ENCODE results near the gene PCLAF.
"Not testable (repeated sequence)": the region's sequence is repeated elsewhere in the genome, so short reads cannot be mapped to it uniquely, and the experiment has no call there.

PCLAF gene

DNA sequence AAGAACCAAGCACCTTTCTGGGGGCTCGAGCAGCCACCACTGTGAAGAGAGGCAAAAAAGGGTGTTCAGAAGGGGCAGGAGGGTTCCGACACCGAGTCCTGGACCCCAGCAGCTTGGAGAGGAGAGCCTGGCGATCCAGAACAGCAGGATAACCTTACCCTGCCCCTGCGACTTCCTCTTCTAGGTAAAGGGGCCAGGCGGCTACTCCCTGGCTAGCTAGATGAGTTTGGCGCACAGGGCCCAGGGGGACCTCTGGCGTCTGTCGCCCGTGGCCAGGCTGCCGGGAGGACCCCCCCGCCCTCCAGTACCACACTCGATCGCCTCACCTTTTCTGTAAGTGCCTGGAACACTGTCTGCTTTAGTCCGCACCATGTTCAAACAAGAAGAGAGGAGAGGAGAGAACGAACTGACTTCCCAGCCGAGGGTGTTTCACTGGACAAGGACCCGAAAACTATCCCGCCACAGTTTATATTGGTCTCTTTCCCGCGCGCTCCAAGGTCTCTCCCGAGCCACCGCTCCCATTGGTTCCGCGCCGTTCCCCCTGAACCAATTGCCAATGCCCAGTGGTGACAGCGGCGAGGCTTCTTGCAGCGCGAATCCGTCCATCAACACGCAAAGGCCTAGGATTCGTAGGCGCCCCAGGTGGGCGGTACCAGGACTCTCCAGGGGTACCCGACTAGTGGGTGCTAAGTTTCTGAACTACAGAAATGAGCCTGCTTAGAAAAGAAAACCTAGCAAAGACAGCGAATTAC lies at the start of gene PCLAF:
PCLAF (minus strand) TSS at position 442 of the 752 bp plus-strand sequence; CDS start at position 372, 70 bp downstream.
- peak; percentile 76 for DNase-seq (ENCODE audit: low read depth)

- no peak for DNase-seq (ENCODE audit: low read depth)
Measured at GRCh38 chr15:64430000-64430735, 48.9 kb upstream of the PCLAF start.

- DNase-seq (ENCODE audit: low read depth): no peak
Measured at GRCh38 chr15:64429448-64429847, 48.2 kb upstream of the PCLAF start.

DNA sequence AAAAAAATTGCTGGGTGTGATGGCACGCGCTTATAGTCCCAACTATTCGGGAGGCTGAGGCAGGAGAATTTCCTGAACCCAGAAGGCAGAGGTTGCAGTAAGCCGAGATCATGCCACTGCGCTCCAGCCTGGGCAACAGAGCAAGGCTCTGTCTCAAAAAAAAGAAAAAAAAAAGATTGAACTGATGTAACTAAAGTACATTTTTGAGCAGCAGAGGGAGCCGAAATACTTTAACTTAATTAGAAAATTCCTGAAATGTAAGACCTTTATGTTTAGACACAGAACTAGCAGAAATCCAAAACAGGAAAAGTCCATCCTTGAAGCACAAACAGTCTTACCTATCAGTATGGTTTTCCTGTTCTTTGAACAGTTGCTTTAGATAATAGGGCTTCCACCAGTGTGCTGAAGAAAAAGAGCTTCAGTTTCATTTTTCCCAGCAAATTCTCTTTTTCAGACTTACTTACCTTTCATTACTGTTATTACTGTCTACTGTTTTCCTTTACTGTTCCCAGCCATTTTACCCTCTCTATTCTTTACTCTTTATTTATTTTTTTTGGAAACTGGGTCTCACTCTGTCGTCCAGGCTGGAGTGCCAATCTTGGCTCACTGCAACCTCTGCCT lies 45.7 kb upstream of the PCLAF start:
- no peak for DNase-seq (ENCODE audit: low read depth)

- no peak for DNase-seq (ENCODE audit: low read depth)
Measured at GRCh38 chr15:64425221-64425620, 44.0 kb upstream of the PCLAF start.

GRCh38 chr15:64423970-64424369 lies 42.7 kb upstream of the PCLAF start:
- no peak for DNase-seq (ENCODE audit: low read depth)

DNA sequence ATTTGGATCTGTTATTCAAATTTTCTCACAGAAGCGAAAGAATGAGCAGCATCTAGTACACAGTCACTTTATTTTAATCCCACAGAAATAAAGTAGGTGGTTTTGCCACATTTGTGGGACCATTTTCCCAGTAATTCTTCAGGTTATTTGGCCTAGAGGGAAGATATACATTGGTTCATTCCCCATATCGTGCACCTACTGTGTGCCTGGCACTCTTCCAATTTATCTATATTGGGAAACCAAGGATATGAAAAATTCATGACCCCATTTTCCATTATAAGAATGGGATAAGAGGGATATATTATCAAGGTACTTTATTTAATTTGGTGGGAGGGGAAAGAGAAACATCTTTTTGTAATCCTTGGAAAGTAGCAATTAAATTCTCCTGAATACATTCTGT lies 41.5 kb upstream of the PCLAF start:
- no peak for DNase-seq (ENCODE audit: low read depth)

GRCh38 chr15:64412216-64412615 lies 31.0 kb upstream of the PCLAF start:
- no peak for DNase-seq (ENCODE audit: low read depth)

DNA sequence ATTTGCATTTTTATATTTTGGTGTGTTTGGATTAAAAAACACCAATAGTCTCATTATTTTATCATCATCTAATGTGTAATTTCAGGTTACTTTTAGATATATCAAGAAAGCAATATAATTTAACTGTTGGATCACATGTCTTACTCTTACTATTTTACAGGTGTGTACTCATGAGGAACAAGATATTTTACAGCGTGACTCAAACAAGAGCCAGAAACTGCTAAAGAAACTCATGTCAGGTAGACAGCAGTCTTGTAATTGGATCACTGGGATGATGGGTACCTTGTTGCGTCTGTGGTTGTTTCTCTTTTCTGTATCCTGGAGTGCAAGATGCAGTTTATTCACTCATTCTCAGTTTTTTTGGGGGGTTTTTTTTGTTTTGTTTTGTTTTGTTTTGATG lies 19.3 kb upstream of the PCLAF start:
- DNase-seq (ENCODE audit: low read depth): no peak

GRCh38 chr15:64398575-64398974 lies 17.3 kb upstream of the PCLAF start:
- no peak for DNase-seq (ENCODE audit: low read depth)

- no peak for DNase-seq (ENCODE audit: low read depth)
Measured at GRCh38 chr15:64396789-64397188, 15.5 kb upstream of the PCLAF start.

- not testable (repeated sequence) for DNase-seq (ENCODE audit: low read depth)
Measured at GRCh38 chr15:64392471-64392870, 11.2 kb upstream of the PCLAF start.

GRCh38 chr15:64389036-64389435 lies 7.8 kb upstream of the PCLAF start:
- DNase-seq (ENCODE audit: low read depth): no peak

- DNase-seq (ENCODE audit: low read depth): peak; percentile 89
Measured at GRCh38 chr15:64387562-64388168, 6.4 kb upstream of the PCLAF start, which contains the start of gene TRIP4. TSS of gene TRIP4 (plus strand) at chr15:64387836. CDS start at chr15:64387864, 28 bp downstream.

DNA sequence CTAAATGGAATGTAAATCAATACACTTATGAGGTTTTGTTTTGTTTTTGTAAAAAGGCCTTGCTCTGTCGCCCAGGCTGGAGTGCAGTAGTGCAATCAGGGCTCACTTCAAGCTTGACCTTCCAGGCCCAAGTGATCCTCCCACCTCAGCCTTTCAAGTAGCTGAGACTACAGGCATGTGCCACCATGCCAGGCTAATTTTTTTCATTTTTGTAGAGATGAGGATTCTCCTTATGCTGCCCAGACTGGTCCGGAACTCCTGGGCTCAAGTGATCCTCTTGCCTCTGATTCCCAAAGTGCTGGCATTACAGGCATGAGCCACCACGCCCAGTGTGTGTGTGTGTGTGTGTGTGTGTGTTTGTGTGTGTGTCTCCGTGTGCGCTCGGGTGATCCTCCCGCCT lies 5.0 kb upstream of the PCLAF start:
- no peak for DNase-seq (ENCODE audit: low read depth)

GRCh38 chr15:64383760-64384159 lies 2.5 kb upstream of the PCLAF start:
- no peak for DNase-seq (ENCODE audit: low read depth)

DNA sequence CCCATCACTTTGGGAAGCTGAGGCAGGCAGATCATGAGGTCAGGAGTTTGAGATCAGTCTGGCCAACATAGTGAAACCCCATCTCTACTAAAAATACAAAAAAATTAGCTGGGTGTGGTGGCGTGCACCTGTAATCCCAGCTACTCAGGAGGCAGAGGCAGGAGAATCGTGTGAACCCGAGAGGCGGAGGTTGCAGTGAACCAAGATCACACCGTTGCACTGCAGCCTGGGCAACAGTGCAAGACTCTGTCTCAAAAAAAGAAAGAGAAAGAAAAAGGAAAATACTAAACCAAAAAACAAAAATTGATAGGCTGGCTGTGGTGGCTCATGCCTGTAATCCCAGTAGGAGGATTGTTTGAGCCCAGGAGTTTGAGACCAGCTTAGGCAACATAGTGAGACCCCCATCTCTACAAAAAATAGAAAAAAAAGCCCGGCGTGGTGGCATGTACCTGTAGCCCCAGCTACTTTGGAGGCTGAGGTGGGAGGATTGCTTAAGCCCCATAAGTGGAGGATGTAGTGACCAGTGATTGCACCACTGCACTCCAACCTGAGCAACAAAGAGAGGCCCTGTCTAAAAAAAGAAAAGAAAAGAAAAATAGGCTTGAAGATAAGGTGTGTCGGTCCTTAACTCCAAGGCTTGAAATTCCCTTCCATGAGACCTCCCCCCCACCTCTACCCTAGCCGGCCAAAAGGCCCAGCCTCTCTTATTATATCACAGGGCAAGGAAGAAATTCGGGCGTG lies 941 bp downstream of the PCLAF start:
- not testable (repeated sequence) for DNase-seq (ENCODE audit: low read depth)

GRCh38 chr15:64379216-64379960 lies 1.9 kb downstream of the PCLAF start:
- no peak for DNase-seq (ENCODE audit: low read depth)

GRCh38 chr15:64373360-64373759 lies 7.9 kb downstream of the PCLAF start:
- DNase-seq (ENCODE audit: low read depth): no peak

DNA sequence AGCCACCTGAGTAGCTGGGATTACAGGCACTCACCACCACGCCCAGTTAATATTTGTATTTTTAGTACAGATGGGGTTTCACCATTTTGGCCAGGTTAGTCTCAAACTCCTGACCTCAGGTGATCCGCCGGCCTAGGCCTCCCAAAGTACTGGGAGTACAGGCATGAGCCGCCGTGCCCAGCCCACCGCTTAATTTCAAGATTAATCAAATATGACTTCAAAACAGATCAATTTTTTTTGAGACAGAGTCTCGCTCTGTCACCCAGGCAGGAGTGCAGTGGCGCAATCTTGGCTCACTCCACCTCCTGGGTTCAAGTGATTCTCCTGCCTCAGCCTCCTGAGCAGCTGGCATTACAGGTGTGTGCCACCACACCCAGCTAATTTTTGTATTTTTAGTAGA lies 9.9 kb downstream of the PCLAF start:
- DNase-seq (ENCODE audit: low read depth): not testable (repeated sequence)

- DNase-seq (ENCODE audit: low read depth): no peak
Measured at GRCh38 chr15:64369078-64369607, 12.1 kb downstream of the PCLAF start.
